ENCODE results near the gene IFRD2. TPM values are rescaled to one million over a fixed set of nuclear protein-coding genes. Genes with fewer than 3 reads are reported as not detected.
A peak's percentile ranks its signal among the peaks of the same experiment; 100 is the strongest.

IFRD2 gene
- total RNA-seq, 4 donors from 2014 or later, result 37.3 to 85.4 (median 64.9) TPM

- Histone ChIP-seq H3K36me3 (peaks cover 0 to 3% of the 10 kb centered on the region in 2 donors), H3K27ac (no peak overlapping the region), H3K4me3 (no peak overlapping the region), H3K27me3 (no peaks in the 10 kb centered on the region), H3K4me1 (peaks cover 0 to 37% (median 19%) of the 10 kb centered on the region in 3 donors), H3K9me3 (no peaks in the 10 kb centered on the region)
- ATAC-seq, result no peak
- TF ChIP-seq CTCF (IDR thresholded peaks at IDR 0.05), result no peak
- TF ChIP-seq POLR2AphosphoS5 (IDR thresholded peaks at IDR 0.05), result no peak
- TF ChIP-seq EP300 (IDR thresholded peaks at IDR 0.05), result no peak
- no peak for TF ChIP-seq POLR2A (IDR thresholded peaks at IDR 0.05)
These were observed 12.4 kb upstream of the IFRD2 start for GRCh38 chr3:50304601-50305000.

- peak; percentile 20 for ATAC-seq
- peak within 1 kb of the TSS in 3 of 4 donors; percentile 69 to 92 (median 82) for H3K27ac ChIP-seq
- peak within 1 kb of the TSS in 1 of 2 donors; percentile 36 for H3K4me3 ChIP-seq
These were observed 11.0 kb upstream of the IFRD2 start, which contains the start of gene HYAL1 for GRCh38 chr3:50303013-50303815. TSS of gene HYAL1 (minus strand) at chr3:50303574. CDS start at chr3:50302956, 618 bp downstream.

GRCh38 chr3:50302095-50303012, 10.1 kb upstream of the IFRD2 start:
- no peak for ATAC-seq
- Histone ChIP-seq H3K36me3 (peaks cover 0 to 2% of the 10 kb centered on the region in 2 donors), H3K27me3 (no peaks in the 10 kb centered on the region), H3K27ac (peak overlapping the region in 3 of 4 donors; percentile 69 to 92 (median 82)), H3K4me3 (peak overlapping the region in 1 of 2 donors; percentile 36), H3K4me1 (peaks cover 0 to 54% (median 26%) of the 10 kb centered on the region in 3 donors), H3K9me3 (no peaks in the 10 kb centered on the region)
- WGBS, 2 donors (ENCODE audit: low coverage in 1 of 2), result 91% methylated on average over 6 of the region's 32 CpGs; no CpG with 5 or more reads in 1 of the 2 donors
- TF ChIP-seq CTCF (IDR thresholded peaks at IDR 0.05) (no peak), EP300 (IDR thresholded peaks at IDR 0.05) (no peak), POLR2AphosphoS5 (IDR thresholded peaks at IDR 0.05) (no peak), POLR2A (IDR thresholded peaks at IDR 0.05) (no peak)

More at GRCh38 chr3:50303013-50303815, 11.0 kb upstream of the IFRD2 start, which contains the start of gene HYAL1:
- Histone ChIP-seq H3K4me1 (peaks cover 0 to 45% (median 24%) of the 10 kb centered on the region in 3 donors), H3K27me3 (no peaks in the 10 kb centered on the region), H3K36me3 (no peaks in the 10 kb centered on the region), H3K9me3 (no peaks in the 10 kb centered on the region)
- WGBS, 2 donors (ENCODE audit: low coverage in 1 of 2), result 33% methylated on average over 2 of the region's 14 CpGs; no CpG with 5 or more reads in 1 of the 2 donors
- TF ChIP-seq POLR2AphosphoS5 (IDR thresholded peaks at IDR 0.05) (no peak), CTCF (IDR thresholded peaks at IDR 0.05) (peak in 1 of 4 experiments; percentile 30)

- no CpG with 5 or more reads among the region's 6 CpGs for WGBS, 2 donors (ENCODE audit: low coverage in 1 of 2)
- Histone ChIP-seq H3K27me3 (no peaks in the 10 kb centered on the region), H3K4me1 (peaks cover 0 to 56% (median 26%) of the 10 kb centered on the region in 3 donors), H3K27ac (peak overlapping the region; percentile 64 to 92 (median 90)), H3K4me3 (peak overlapping the region in 1 of 2 donors; percentile 68), H3K9me3 (no peaks in the 10 kb centered on the region), H3K36me3 (peaks cover 0 to 12% of the 10 kb centered on the region in 2 donors)
- ATAC-seq, result no peak
- TF ChIP-seq POLR2AphosphoS5 (IDR thresholded peaks at IDR 0.05) (no peak), EP300 (IDR thresholded peaks at IDR 0.05) (no peak)
These were observed 8.5 kb upstream of the IFRD2 start for GRCh38 chr3:50300681-50301254.

All from gastroesophageal sphincter (tissue), 4 donors.